GM12864 (cell line): ENCODE results near the gene FBXW4.

Source experiments
- DNase-seq: peaks from one replicate; pipeline ENCODE4 v3.0.0-alpha.2; 2011; ENCODE audit warnings: low read depth
- H3K4me3 ChIP-seq: 2 replicates; pipeline ENCODE4 v1.5.1; 2011; ENCODE audit warnings: mild to moderate bottlenecking, low read depth, low read length, control low read depth
- CTCF ChIP-seq: IDR thresholded peaks from 2 replicates; pipeline ENCODE4 v1.5.1; 2011; ENCODE audit warnings: low read depth, mild to moderate bottlenecking, moderate library complexity, low read length, control low read depth, inconsistent platforms; ENCODE audit errors: missing control alignments

The FBXW4 gene

GRCh38 chr10:101567165-101568006 lies 127.6 kb downstream of the FBXW4 start:
- H3K4me3 ChIP-seq: no peak overlapping the region
- DNase-seq: no peak
- TF ChIP-seq CTCF: no peak

- no peak overlapping the region for H3K4me3 ChIP-seq
- no peak for DNase-seq
- no peak for TF ChIP-seq CTCF
Observed at GRCh38 chr10:101566333-101567164, 128.4 kb downstream of the FBXW4 start.

GRCh38 chr10:101565936-101566332 lies 129.0 kb downstream of the FBXW4 start:
- DNase-seq: no peak
- no peak for TF ChIP-seq CTCF
- no peak overlapping the region for H3K4me3 ChIP-seq

- no peak for DNase-seq
- TF ChIP-seq CTCF: no peak
- H3K4me3 ChIP-seq: no peak overlapping the region
Observed at GRCh38 chr10:101565370-101565900, 129.5 kb downstream of the FBXW4 start.

- no peak for DNase-seq
- H3K4me3 ChIP-seq: no peak overlapping the region
- no peak for TF ChIP-seq CTCF
Observed at GRCh38 chr10:101564490-101564991, 130.4 kb downstream of the FBXW4 start.

GRCh38 chr10:101563497-101564040 lies 131.4 kb downstream of the FBXW4 start:
- DNase-seq: no peak
- no peak overlapping the region for H3K4me3 ChIP-seq
- no peak for TF ChIP-seq CTCF
